ENCODE data around the gene MGLL.

The MGLL gene

GRCh38 chr3:127814325-127814781 is 8.0 kb downstream of the MGLL start:
- DNase-seq (ENCODE audit: low spot score), result no peak
- FAIRE-seq, result no peak

- FAIRE-seq (no peak), DNase-seq (ENCODE audit: low spot score) (no peak)
These were observed 10.2 kb downstream of the MGLL start for GRCh38 chr3:127812151-127812550.

GRCh38 chr3:127811717-127812116 is 10.6 kb downstream of the MGLL start:
- FAIRE-seq, result no peak
- DNase-seq (ENCODE audit: low spot score), result no peak

- FAIRE-seq (no peak), DNase-seq (ENCODE audit: low spot score) (no peak)
These were observed 12.7 kb downstream of the MGLL start for GRCh38 chr3:127809611-127810010.

- DNase-seq (ENCODE audit: low spot score), result no peak
- FAIRE-seq, result no peak
These were observed 13.1 kb downstream of the MGLL start for GRCh38 chr3:127809211-127809610.

- FAIRE-seq, result no peak
These were observed 14.1 kb downstream of the MGLL start for GRCh38 chr3:127808197-127808596.

GRCh38 chr3:127805026-127805753 is 17.1 kb downstream of the MGLL start:
- FAIRE-seq (no peak), DNase-seq (ENCODE audit: low spot score) (no peak)

More at GRCh38 chr3:127808197-127808596, 14.1 kb downstream of the MGLL start:
- DNase-seq (ENCODE audit: low spot score), result no peak

- DNase-seq (ENCODE audit: low spot score) (no peak), FAIRE-seq (no peak)
These were observed 18.2 kb downstream of the MGLL start for GRCh38 chr3:127804141-127804540.

GRCh38 chr3:127803619-127804018 is 18.7 kb downstream of the MGLL start:
- FAIRE-seq, result peak; percentile 80
- peak; percentile 94 for DNase-seq (ENCODE audit: low spot score)

- FAIRE-seq (no peak), DNase-seq (ENCODE audit: low spot score) (no peak)
These were observed 19.7 kb downstream of the MGLL start for GRCh38 chr3:127802606-127803005.

GRCh38 chr3:127801731-127802313 is 20.5 kb downstream of the MGLL start:
- FAIRE-seq (peak; percentile 52), DNase-seq (ENCODE audit: low spot score) (no peak)

GRCh38 chr3:127800508-127800907 is 21.8 kb downstream of the MGLL start:
- peak; percentile 78 for DNase-seq (ENCODE audit: low spot score)
- FAIRE-seq, result peak; percentile 65

GRCh38 chr3:127799476-127800222 is 22.7 kb downstream of the MGLL start:
- FAIRE-seq, result peak; percentile 84
- DNase-seq (ENCODE audit: low spot score), result peak; percentile 84

- FAIRE-seq, result no peak
- DNase-seq (ENCODE audit: low spot score), result no peak
These were observed 23.6 kb downstream of the MGLL start for GRCh38 chr3:127798716-127799115.

- FAIRE-seq (no peak), DNase-seq (ENCODE audit: low spot score) (no peak)
These were observed 25.5 kb downstream of the MGLL start for GRCh38 chr3:127796831-127797150.

GRCh38 chr3:127796045-127796830 is 26.1 kb downstream of the MGLL start:
- FAIRE-seq (no peak), DNase-seq (ENCODE audit: low spot score) (no peak)

GRCh38 chr3:127794972-127795371 is 27.3 kb downstream of the MGLL start:
- FAIRE-seq, result no peak
- no peak for DNase-seq (ENCODE audit: low spot score)

GRCh38 chr3:127794402-127794801 is 27.9 kb downstream of the MGLL start:
- DNase-seq (ENCODE audit: low spot score) (no peak), FAIRE-seq (no peak)

GRCh38 chr3:127792541-127793292 is 29.6 kb downstream of the MGLL start:
- FAIRE-seq (peak; percentile 63), DNase-seq (ENCODE audit: low spot score) (peak; percentile 79)

GRCh38 chr3:127791221-127791913 is 30.9 kb downstream of the MGLL start:
- no peak for FAIRE-seq

GRCh38 chr3:127790882-127791183 is 31.5 kb downstream of the MGLL start:
- DNase-seq (ENCODE audit: low spot score), result no peak
- no peak for FAIRE-seq

More at GRCh38 chr3:127791221-127791913, 30.9 kb downstream of the MGLL start:
- DNase-seq (ENCODE audit: low spot score), result peak; percentile 13

Data from RCC 7860 (cell line).